HG03039 (cell line): Measurements from ENCODE around the gene TCEAL2.
A peak's percentile ranks its signal among the peaks of the same experiment; 100 is the strongest.
"Not testable (repeated sequence)": the region's sequence is repeated elsewhere in the genome, so short reads cannot be mapped to it uniquely, and the experiment has no call there.

ENCODE experiments used
- ATAC-seq: cut with Tn5 transposase; IDR thresholded peaks from one replicate; pipeline ENCODE4 v1.9.1; 2021; ENCODE audit warnings: mild to moderate bottlenecking, moderate library complexity; ENCODE audit not compliant: unreplicated experiment

TCEAL2 gene

GRCh38 chrX:102125436-102125835, at the start of gene TCEAL2:
TCEAL2 (plus strand) TSS chrX:102125679; CDS start chrX:102126831, 1,152 bp downstream.
- ATAC-seq: not testable (repeated sequence)

GRCh38 chrX:102077426-102077825, 48.1 kb upstream of the TCEAL2 start:
- no peak for ATAC-seq

- no peak for ATAC-seq
These were observed 39.8 kb upstream of the TCEAL2 start for GRCh38 chrX:102085706-102086105.

- ATAC-seq: no peak
These were observed 12.1 kb upstream of the TCEAL2 start for GRCh38 chrX:102113367-102113766.

GRCh38 chrX:102115748-102116147, 9.7 kb upstream of the TCEAL2 start:
- ATAC-seq: no peak

GRCh38 chrX:102125014-102125413, 465 bp upstream of the TCEAL2 start:
- ATAC-seq: not testable (repeated sequence)

- ATAC-seq: not testable (repeated sequence)
These were observed 770 bp downstream of the TCEAL2 start for GRCh38 chrX:102126080-102126818.

GRCh38 chrX:102126863-102127262, 1.4 kb downstream of the TCEAL2 start:
- no peak for ATAC-seq

- no peak for ATAC-seq
These were observed 4.0 kb downstream of the TCEAL2 start for GRCh38 chrX:102129473-102129872.

GRCh38 chrX:102138064-102138463, 12.6 kb downstream of the TCEAL2 start:
- no peak for ATAC-seq

- ATAC-seq: not testable (repeated sequence)
These were observed 15.4 kb downstream of the TCEAL2 start for GRCh38 chrX:102140876-102141275.

GRCh38 chrX:102141631-102142030, 16.2 kb downstream of the TCEAL2 start:
- ATAC-seq: not testable (repeated sequence)

- not testable (repeated sequence) for ATAC-seq
These were observed 16.8 kb downstream of the TCEAL2 start, which contains the start of gene TCEAL6 for GRCh38 chrX:102142274-102142673. TCEAL6 (minus strand) TSS chrX:102142481.

GRCh38 chrX:102154218-102154860, 28.9 kb downstream of the TCEAL2 start:
- no peak for ATAC-seq

- peak; percentile 37 for ATAC-seq
These were observed 29.7 kb downstream of the TCEAL2 start for GRCh38 chrX:102154900-102155805.

- peak; percentile 98 for ATAC-seq
These were observed 30.3 kb downstream of the TCEAL2 start, which contains the start of gene BEX5 for GRCh38 chrX:102155806-102156179. BEX5 (minus strand) TSS chrX:102155977; CDS start chrX:102154265, 1,712 bp downstream.
